SK-N-SH (cell line): Measurements from ENCODE around the gene PCDHGA5.

Experiments
- CHD2 ChIP-seq: fragments of 150-350 bp; IDR thresholded peaks from 2 replicates; pipeline ENCODE4 v1.6.1; 2018; ENCODE audit warnings: low read length; ENCODE audit not compliant: partially characterized antibody
- CTCF ChIP-seq: fragments of 200-600 bp; sonication (generic); IDR thresholded peaks from 2 replicates; pipeline ENCODE4 v1.6.1; 2017; ENCODE audit warnings: antibody characterized with exemption, mild to moderate bottlenecking, moderate library complexity
- ELF1 ChIP-seq: IDR thresholded peaks from 2 replicates; pipeline ENCODE4 v1.4.0; 2012
- EZH2phosphoT487 ChIP-seq: fragments of 200-600 bp; sonication (generic); IDR thresholded peaks from 2 replicates; pipeline ENCODE4 v1.6.1; 2017; ENCODE audit warnings: low read depth, mixed run types, mild to moderate bottlenecking, antibody characterized with exemption, moderate library complexity, borderline replicate concordance
- MAX ChIP-seq: IDR thresholded peaks from 2 replicates; pipeline ENCODE4 v1.4.0; 2012; ENCODE audit warnings: low read depth
- POLR2AphosphoS5 ChIP-seq: IDR thresholded peaks from 2 replicates; pipeline ENCODE4 v1.6.1; 2012; ENCODE audit warnings: low read depth, low read length
- TAF1 ChIP-seq: IDR thresholded peaks from 2 replicates; pipeline ENCODE4 v1.6.1; 2012; ENCODE audit warnings: low read depth, mild to moderate bottlenecking, low read length, moderate library complexity, borderline replicate concordance

- TF ChIP-seq CTCF = no peak
- no peak for TF ChIP-seq ELF1
- no peak for TF ChIP-seq TAF1
- no peak for TF ChIP-seq CHD2
- TF ChIP-seq POLR2AphosphoS5 = no peak
- no peak for TF ChIP-seq EZH2phosphoT487
- TF ChIP-seq MAX = no peak
Measured at GRCh38 chr5:141369994-141370848, 6.3 kb downstream of the PCDHGA5 start, which contains the start of gene PCDHGB3.
